ENCODE measurements around the gene SMKR1. TPM values are rescaled to one million over a fixed set of nuclear protein-coding genes. Genes with fewer than 3 reads are reported as not detected.
"Not testable (repeated sequence)": the region's sequence is repeated elsewhere in the genome, so short reads cannot be mapped to it uniquely, and the experiment has no call there.

Gene SMKR1
- total RNA-seq, 1 donor from 2014 or later: 2.2 TPM

- no peak for DNase-seq (ENCODE audit: low spot score)
Measured at GRCh38 chr7:129482781-129483180, 19.6 kb upstream of the SMKR1 start.

DNA sequence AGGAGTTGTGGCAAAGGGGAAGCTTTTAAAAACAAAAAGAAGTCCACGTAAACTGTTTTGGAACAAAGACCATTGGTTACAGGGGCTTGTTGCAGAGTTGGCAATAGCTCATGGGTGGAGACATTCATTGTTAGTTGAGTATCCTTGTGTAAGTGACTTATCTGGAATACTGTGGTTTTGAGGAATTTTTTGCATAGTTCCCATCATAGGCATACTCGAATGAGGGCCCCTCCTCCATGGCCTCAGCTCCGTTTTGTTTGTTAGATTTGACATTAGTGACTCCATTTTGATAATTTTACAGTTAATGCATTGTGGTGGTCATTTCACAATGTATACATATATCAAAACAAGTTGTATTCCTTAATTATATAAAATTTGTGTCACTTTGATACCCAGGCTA is 12.8 kb upstream of the SMKR1 start:
- DNase-seq (ENCODE audit: low spot score): no peak

DNA sequence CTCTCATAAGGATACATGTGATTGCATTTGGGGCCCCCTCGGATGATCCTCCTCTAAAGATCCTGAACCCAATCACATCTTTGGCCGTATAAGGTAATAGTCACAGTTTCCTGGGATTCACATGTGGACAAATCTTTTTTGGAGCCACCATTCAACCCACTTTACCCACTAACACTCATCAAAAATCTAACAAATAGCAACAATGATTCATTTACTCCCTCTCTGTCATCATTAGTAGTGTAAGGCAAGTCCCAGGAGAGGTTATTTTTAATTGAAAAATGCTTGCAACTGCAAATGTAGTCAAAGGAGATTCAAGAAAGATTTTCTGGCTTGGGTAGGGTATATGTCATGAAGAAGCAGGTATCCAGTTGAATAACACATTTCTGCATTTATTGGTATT is 9.9 kb upstream of the SMKR1 start:
- no peak for DNase-seq (ENCODE audit: low spot score)

- DNase-seq (ENCODE audit: low spot score): no peak
Measured at GRCh38 chr7:129493555-129493954, 8.8 kb upstream of the SMKR1 start.

DNA sequence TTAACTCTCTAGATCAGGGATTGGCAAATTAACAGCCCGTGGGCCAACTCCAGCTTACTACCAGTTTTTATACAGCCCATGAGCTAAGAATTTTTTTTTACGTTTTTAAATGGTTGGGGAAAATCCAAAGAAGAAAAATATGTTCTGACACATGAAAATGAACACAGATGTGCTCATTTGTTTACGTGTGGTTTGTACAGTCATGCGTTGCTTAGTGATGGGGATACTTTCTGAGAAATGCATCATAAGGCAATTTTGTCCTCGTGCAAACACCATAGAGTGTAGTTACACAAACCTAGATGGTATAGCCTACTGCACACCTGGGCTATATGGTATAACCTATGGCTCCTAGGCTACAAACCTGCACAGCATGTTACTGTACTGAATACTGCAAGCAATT is 8.3 kb upstream of the SMKR1 start:
- no peak for DNase-seq (ENCODE audit: low spot score)

DNA sequence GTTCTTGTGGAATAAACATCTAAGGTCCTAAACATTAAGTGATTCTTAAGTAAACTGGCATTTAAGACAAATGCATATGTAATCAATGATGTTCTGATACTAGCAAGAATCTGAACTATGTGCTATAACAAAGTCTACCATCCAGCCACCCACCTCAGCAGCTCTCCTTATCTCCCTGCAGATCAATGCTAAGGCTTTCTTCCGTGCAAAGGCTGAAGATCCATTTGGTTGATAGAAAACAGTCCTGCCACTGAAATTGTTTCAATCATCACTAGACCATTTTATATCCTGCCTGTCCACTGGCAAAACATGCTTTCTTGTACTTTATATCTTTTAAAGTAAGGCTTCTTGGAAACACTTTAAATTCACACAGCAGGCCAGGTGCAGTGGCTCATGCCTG is 6.3 kb upstream of the SMKR1 start:
- no peak for DNase-seq (ENCODE audit: low spot score)

DNA sequence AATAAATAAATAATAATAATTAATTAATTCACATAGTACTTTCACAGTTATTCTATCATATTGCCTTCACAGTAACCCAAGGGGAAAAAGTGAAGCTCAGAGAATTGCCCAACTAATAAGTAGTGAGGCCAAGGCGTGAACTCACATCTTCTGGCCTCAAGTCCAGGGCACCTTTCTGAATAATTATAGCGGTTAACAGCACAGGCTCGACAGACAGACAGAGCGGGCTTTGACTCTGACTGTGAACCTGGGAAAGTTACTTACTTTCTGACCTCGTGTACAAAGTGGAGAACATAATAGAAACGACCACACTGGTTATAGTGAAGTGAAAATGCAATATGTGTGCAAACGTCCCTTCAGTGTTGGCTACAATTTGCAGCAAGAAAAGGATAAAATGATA is 5.7 kb upstream of the SMKR1 start:
- no peak for DNase-seq (ENCODE audit: low spot score)

GRCh38 chr7:129497156-129497555 is 5.2 kb upstream of the SMKR1 start:
- DNase-seq (ENCODE audit: low spot score): no peak

- no peak for DNase-seq (ENCODE audit: low spot score)
Measured at GRCh38 chr7:129498021-129498420, 4.3 kb upstream of the SMKR1 start.

DNA sequence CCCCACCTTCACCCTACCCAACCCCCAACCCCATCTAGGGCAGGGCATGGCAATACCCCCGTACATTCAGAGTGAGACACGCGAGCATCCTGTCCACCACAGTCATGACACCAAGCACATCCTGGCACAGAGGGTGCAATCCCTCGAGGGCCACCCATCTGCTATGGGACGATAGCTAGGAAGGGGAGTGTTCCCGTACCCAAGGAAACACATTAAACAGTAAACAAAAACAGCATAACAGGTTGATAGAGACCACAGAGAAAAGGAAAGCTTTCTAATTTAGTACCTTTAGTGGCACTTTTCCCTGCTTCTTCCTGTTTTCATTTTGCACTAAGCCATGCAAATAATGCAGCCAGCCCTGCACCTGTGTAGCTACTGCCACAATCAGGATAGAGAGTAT is 2.3 kb upstream of the SMKR1 start:
- no peak for DNase-seq (ENCODE audit: low spot score)

DNA sequence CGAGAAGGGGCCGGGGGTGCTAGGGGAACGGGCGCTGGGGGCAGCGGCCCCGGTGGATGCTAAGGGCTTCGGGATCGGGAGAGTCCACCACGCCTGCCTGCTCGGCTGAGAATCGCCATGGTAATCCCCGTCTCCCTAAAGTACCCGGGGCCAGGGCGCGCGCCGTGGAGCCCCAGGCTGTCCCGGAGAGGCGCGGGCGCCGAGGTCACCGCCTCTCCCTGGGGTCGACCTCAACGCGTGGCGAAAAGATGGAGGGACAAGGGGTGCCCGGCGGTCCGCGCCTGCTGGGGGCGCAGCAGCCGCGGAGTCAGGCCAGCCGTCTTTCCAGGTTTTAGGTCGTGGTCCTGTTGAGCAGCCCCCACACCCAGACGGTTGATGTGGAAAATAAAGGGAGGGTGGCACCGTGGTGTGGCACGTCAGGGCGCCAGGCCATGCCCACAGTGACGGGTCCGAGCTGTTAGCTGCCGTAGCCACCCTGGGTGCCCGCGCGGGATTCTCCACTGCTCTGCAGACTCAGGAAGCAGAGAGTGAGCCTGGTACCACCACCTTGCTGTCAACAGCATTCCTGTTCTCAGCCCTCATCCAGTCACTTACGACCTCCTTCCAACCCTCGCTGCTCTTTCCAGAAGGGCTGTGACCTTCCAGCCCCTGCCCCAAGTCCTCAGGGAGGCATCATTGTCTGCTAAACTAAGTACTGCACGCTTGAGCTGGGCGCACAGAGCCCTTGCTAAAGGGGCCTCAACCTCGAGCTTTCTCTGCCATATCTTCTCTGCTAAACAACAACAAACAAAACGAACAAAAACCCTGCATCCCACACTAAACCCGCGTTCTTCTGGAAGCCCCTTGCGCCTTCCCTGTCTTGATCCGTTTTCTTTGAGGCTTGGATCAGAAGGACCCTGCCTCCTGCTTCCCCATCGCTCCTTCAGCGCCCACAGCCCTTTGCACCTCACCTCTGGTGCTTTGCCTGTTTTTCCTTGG is 666 bp downstream of the SMKR1 start:
- no peak for DNase-seq (ENCODE audit: low spot score)

DNA sequence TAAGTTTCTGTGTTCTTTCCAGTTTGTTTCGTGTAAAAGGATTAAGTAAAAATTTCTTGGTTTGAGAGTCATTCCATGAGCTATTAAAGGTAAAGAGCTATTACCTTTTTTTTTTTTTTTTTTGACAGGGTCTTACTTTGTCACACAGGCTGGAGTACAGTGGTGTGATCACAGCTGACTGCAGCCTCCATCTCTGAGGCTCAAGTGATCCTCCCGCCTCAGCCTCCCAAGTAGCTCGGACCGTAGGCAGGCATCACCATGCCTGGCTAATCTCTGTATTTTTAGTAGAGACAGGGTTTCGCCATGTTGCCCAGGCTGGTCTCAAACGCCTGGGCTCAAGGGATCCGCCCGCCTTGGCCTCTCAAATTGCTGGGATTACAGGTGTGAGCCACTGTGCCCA is 1.4 kb downstream of the SMKR1 start:
- no peak for DNase-seq (ENCODE audit: low spot score)

DNA sequence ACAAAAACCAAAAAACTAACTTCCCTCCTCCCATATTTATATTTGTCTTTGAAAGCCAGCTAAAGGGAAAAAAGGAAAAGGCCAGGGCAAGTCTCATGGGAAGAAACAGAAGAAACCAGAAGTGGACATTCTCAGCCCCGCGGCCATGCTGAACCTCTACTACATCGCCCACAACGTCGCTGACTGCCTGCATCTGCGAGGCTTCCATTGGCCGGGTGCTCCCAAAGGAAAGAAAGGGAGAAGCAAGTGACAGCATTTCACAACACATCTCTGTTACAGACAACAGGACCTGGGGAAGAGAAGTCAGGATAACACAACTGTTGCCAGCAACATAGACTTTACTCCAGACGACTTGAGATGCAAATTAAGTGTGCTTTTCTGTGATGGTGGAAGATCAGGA is 9.9 kb downstream of the SMKR1 start:
- no peak for DNase-seq (ENCODE audit: low spot score)

- no peak for DNase-seq (ENCODE audit: low spot score)
Measured at GRCh38 chr7:129513546-129513945, 11.2 kb downstream of the SMKR1 start.

GRCh38 chr7:129514683-129515082 is 12.4 kb downstream of the SMKR1 start:
- no peak for DNase-seq (ENCODE audit: low spot score)

DNA sequence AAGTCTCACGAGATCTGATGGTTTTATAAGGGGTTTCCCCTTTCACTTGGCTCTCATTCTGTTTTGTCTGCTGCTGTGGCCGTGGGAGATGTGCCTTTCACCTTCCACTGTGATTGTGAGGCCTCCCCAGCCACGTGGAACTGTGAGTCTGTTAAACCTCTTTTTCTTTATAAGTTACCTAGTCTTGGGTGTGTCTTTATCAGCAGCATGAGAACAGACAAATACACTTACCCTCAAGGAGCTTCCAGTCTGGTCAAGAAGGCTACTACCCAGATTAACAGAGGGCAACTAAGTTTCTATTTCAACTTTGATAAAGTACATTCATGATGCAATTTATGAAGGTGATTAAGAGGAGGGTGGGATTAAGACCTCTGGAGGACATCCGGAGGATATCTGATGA is 13.1 kb downstream of the SMKR1 start:
- no peak for DNase-seq (ENCODE audit: low spot score)

DNA sequence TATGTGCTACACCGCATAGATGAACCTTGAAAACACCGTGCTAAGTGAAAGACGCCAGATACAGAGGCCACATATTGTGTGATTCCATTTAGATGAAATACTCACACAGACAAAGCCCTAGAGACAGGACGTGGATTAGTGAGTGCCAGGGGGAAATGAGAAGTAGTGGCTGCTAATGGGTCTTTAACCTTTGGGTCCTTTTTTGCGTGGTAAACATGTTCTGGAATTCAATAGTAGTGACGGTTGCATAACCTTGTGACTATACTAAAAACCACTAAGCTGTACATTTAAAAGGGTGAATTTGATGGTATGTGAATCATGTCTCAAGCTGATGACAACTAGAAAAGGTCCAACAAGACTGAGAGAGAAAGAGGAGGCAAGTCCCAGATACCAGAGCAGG is 15.6 kb downstream of the SMKR1 start:
- no peak for DNase-seq (ENCODE audit: low spot score)

GRCh38 chr7:129519464-129519863 is 17.1 kb downstream of the SMKR1 start:
- no peak for DNase-seq (ENCODE audit: low spot score)

DNA sequence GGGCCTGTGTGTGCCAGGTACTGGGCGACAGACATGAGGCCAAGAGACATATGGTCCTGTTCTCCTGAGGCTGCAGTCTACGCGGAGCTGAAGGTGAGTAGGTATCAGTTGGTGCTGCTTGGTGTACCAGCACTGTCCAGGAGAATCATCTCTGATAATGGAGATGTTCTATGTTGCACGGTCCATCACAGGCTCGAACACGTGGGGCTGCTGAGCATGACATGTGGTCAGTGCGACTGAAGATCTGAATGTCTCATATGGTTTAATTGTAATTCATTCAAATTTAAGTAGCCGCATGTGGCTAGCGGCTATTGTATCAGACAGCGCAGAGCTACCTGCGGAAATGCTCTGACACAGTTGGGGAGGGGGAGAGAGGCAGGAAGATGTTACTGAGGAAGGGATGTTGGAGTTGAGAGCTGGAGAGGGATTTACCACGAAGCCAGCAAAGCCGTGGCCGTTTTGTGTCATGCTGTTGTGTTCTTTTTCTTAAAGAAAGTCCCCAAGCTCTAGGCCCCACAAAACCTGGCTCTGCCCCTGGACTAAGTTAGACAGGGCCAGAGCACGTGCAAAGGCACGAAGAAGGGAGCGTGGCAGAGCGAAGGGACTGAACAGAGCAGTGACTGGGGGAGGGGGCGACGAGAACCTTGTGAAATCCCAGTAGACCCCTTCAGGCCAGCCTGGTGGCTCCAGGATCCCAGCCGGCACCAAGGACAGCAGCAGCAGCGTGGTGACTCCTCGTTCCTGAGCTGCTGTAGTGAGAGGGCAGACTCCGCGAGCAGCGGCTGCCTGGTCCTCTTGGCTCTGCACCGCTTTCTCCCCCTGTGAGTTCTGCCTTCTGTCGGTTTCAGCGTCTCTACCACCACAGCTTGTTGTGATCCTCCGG is 20.0 kb downstream of the SMKR1 start:
- DNase-seq (ENCODE audit: low spot score): no peak

GRCh38 chr7:129522971-129523340 is 20.6 kb downstream of the SMKR1 start:
- no peak for DNase-seq (ENCODE audit: low spot score)

DNA sequence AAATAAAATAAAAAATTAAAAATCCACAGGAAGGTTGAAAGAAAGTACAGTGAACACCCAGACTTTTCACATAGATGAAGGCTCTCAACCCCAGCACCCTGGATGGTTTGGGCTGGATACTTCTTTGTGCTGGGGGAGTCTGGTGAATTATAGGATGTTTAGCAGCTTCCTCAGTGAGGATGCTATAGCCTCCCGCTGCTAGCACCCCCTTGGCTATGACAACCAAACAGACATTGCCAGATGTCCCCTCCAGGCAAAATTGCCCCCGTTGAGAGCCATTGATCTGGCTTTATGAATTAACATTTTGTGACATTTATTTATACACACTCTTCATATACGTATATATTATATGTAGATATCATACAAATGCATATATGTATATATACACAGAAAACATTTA is 21.6 kb downstream of the SMKR1 start:
- DNase-seq (ENCODE audit: low spot score): no peak

DNA sequence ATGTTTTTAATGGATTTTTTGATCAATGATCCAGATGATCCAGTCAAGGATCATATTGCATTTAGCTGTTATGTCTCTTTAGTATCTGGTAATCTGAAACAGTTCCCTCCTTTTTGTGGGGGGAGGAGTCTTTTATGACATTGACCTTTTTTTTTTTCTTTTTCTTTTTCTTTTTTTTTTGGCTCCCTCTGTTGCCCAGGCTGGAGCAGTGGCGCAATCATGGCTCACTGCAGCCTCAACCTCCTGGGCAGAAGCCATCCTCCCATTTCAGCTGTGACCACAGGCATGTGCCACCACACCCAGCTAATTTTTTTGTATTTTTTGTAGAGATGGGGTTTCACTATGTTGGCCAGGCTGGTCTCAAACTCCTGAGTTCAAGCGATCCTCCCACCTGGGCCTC is 22.1 kb downstream of the SMKR1 start:
- not testable (repeated sequence) for DNase-seq (ENCODE audit: low spot score)

Measured in ureter (tissue), 1 donor.